Measurements from ENCODE around the gene PPP3CA. TPM values are rescaled to one million over a fixed set of nuclear protein-coding genes. Genes with fewer than 3 reads are reported as not detected.

PPP3CA gene
- total RNA-seq, 4 donors from 2014 or later, result 41.1 to 69.5 (median 53.6) TPM

- TF ChIP-seq CTCF (IDR thresholded peaks at IDR 0.05; ENCODE audit: low read depth), result no peak
Measured at GRCh38 chr4:101098666-101099400, 248.5 kb downstream of the PPP3CA start.

GRCh38 chr4:101089168-101089567 is 258.2 kb downstream of the PPP3CA start:
- TF ChIP-seq CTCF (IDR thresholded peaks at IDR 0.05; ENCODE audit: low read depth), result no peak

GRCh38 chr4:101086801-101087586 is 260.3 kb downstream of the PPP3CA start:
- no peak for TF ChIP-seq CTCF (IDR thresholded peaks at IDR 0.05; ENCODE audit: low read depth)

- no peak for TF ChIP-seq CTCF (IDR thresholded peaks at IDR 0.05; ENCODE audit: low read depth)
Measured at GRCh38 chr4:101083131-101083530, 264.2 kb downstream of the PPP3CA start.

- TF ChIP-seq CTCF (IDR thresholded peaks at IDR 0.05; ENCODE audit: low read depth), result no peak
Measured at GRCh38 chr4:101081695-101082369, 265.5 kb downstream of the PPP3CA start.

GRCh38 chr4:101081166-101081565 is 266.2 kb downstream of the PPP3CA start:
- no peak for TF ChIP-seq CTCF (IDR thresholded peaks at IDR 0.05; ENCODE audit: low read depth)

GRCh38 chr4:101078950-101079349 is 268.4 kb downstream of the PPP3CA start:
- TF ChIP-seq CTCF (IDR thresholded peaks at IDR 0.05; ENCODE audit: low read depth), result no peak
